Suprapubic skin (tissue), 4 donors: ENCODE data around the gene AOC1.

ENCODE experiments used
- POLR2A ChIP-seq, 2 donors: fragments of 450-650 bp; IDR thresholded peaks; one replicate each; pipeline ENCODE4 v1.6.1; 2017; ENCODE audit warnings: antibody characterized with exemption in 2 of 2, mild to moderate bottlenecking in 2 of 2, moderate library complexity in 2 of 2
- POLR2AphosphoS5 ChIP-seq, 3 donors: sonication (generic); formaldehyde crosslinking; IDR thresholded peaks; one replicate each; pipeline ENCODE4 v1.6.1; 2017; ENCODE audit warnings: antibody characterized with exemption in 3 of 3
- TF ChIP-seq, protein P1 (sequence below), 2 donors: fragments of 200-600 bp in 1 of 2; fragments of 450-650 bp in 1 of 2; sonication (generic) in 1 of 2; IDR thresholded peaks; one replicate each; pipeline ENCODE4 v1.5.1; 2016 to 2019; ENCODE audit warnings: antibody characterized with exemption in 2 of 2, mild to moderate bottlenecking in 1 of 2, moderate library complexity in 1 of 2

GRCh38 chr7:150820148-150820547 is 32.2 kb upstream of the AOC1 start:
- TF ChIP-seq, protein P1, sequence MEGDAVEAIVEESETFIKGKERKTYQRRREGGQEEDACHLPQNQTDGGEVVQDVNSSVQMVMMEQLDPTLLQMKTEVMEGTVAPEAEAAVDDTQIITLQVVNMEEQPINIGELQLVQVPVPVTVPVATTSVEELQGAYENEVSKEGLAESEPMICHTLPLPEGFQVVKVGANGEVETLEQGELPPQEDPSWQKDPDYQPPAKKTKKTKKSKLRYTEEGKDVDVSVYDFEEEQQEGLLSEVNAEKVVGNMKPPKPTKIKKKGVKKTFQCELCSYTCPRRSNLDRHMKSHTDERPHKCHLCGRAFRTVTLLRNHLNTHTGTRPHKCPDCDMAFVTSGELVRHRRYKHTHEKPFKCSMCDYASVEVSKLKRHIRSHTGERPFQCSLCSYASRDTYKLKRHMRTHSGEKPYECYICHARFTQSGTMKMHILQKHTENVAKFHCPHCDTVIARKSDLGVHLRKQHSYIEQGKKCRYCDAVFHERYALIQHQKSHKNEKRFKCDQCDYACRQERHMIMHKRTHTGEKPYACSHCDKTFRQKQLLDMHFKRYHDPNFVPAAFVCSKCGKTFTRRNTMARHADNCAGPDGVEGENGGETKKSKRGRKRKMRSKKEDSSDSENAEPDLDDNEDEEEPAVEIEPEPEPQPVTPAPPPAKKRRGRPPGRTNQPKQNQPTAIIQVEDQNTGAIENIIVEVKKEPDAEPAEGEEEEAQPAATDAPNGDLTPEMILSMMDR (IDR thresholded peaks at IDR 0.05): no peak
- TF ChIP-seq POLR2AphosphoS5 (IDR thresholded peaks at IDR 0.05) (no peak), POLR2A (IDR thresholded peaks at IDR 0.05) (no peak)
